Endothelial cell of umbilical vein (primary cell): ENCODE measurements around the gene DDX25. TPM values are rescaled to one million over a fixed set of nuclear protein-coding genes. Genes with fewer than 3 reads are reported as not detected.

ENCODE experiments used
- BruUV-seq: library from RNA; stranded (reverse); fragments of 400-500 nt; replicated peaks from 2 replicates; lab custom pipeline; 2021; lab: Mats Ljungman, UMichigan
- CTCF ChIA-PET: fragments of 300-600, 350-600 bp; sonication (Branson Sonifier 250); formaldehyde crosslinking; loops from one replicate; lab custom pipeline; 2021; ENCODE audit warnings: antibody characterized with exemption, inconsistent platforms; lab: Charles Lee
- POLR2A ChIA-PET: fragments of 300-600, 350-600 bp; sonication (Branson Sonifier 250); formaldehyde crosslinking; loops from one replicate; lab custom pipeline; 2021; ENCODE audit warnings: antibody characterized with exemption, inconsistent platforms; lab: Charles Lee
- DNase-seq: peaks from one replicate; pipeline ENCODE4 v3.0.0-alpha.2; 2011; ENCODE audit warnings: low read depth, low spot score
- FAIRE-seq: peaks from 2 replicates; lab custom pipeline; 2011; peaks lifted over from hg19 to GRCh38; lab: Jason Lieb, UNC
- H2AFZ ChIP-seq: 2 replicates; pipeline ENCODE4 v1.6.0; 2012; ENCODE audit warnings: low read depth, low read length, control low read depth, inconsistent platforms
- H3K27ac ChIP-seq: 2 replicates; pipeline ENCODE4 v1.5.1; 2011; ENCODE audit warnings: low read depth, mild to moderate bottlenecking, control low read depth, low read length, moderate library complexity; ENCODE audit not compliant: insufficient read depth
- H3K27me3 ChIP-seq, 2 experiments: 2 replicates each; pipeline versions ENCODE4 v1.6.0 to v1.6.1; 2011; ENCODE audit warnings: low read length in 2 of 2, mixed read lengths in 1 of 2; ENCODE audit not compliant: control insufficient read depth in 2 of 2, insufficient read depth in 2 of 2
- H3K36me3 ChIP-seq, 2 experiments: 2 replicates in 1 of 2; 3 replicates in 1 of 2; pipeline ENCODE4 v1.5.1; 2011; ENCODE audit warnings: low read length in 2 of 2, mild to moderate bottlenecking in 1 of 2, moderate library complexity in 1 of 2; ENCODE audit not compliant: control insufficient read depth in 2 of 2, insufficient read depth in 2 of 2; ENCODE audit errors: extremely low read depth in 1 of 2
- H3K4me1 ChIP-seq: 3 replicates; pipeline ENCODE4 v1.5.1; 2011; ENCODE audit warnings: mild to moderate bottlenecking, low read length; ENCODE audit not compliant: control insufficient read depth, insufficient read depth; ENCODE audit errors: extremely low read depth
- H3K4me2 ChIP-seq: 2 replicates; pipeline ENCODE4 v1.6.1; 2011; ENCODE audit warnings: low read length, control low read depth, mixed read lengths; ENCODE audit not compliant: insufficient read depth
- H3K4me3 ChIP-seq, 3 experiments: fragments of 200-600 bp in 1 of 3; sonication (generic), shearing (Covaris generic) in 1 of 3; replicated peaks in 1 of 3; 2 replicates each; pipeline ENCODE4 v1.5.1; 2011 to 2016; ENCODE audit warnings: control low read depth in 3 of 3, low read length in 3 of 3, mild to moderate bottlenecking in 2 of 3, inconsistent platforms in 1 of 3, low read depth in 1 of 3, moderate library complexity in 1 of 3; ENCODE audit not compliant: insufficient read depth in 1 of 3
- H3K79me2 ChIP-seq: 2 replicates; pipeline ENCODE4 v1.6.0; 2012; ENCODE audit warnings: low read length, inconsistent platforms; ENCODE audit not compliant: control insufficient read depth, insufficient read depth
- H3K9ac ChIP-seq: replicated peaks from 2 replicates; pipeline ENCODE3; 2011; ENCODE audit warnings: low read length, control low read depth; ENCODE audit not compliant: insufficient read depth; ENCODE audit errors: extremely low read depth
- H3K9me1 ChIP-seq: replicated peaks from 3 replicates; pipeline ENCODE4 v1.6.0; 2011; ENCODE audit warnings: mild to moderate bottlenecking, low read length; ENCODE audit not compliant: control insufficient read depth, insufficient read depth; ENCODE audit errors: extremely low read depth
- H3K9me3 ChIP-seq: replicated peaks from 2 replicates; pipeline ENCODE4 v1.5.1; 2012; ENCODE audit warnings: low read length, inconsistent platforms; ENCODE audit not compliant: control insufficient read depth, insufficient read depth
- H4K20me1 ChIP-seq: replicated peaks from 2 replicates; pipeline ENCODE3; 2011; ENCODE audit warnings: mild to moderate bottlenecking, low read length; ENCODE audit not compliant: control insufficient read depth, insufficient read depth; ENCODE audit errors: extremely low read depth
- EZH2 ChIP-seq: IDR thresholded peaks from 2 replicates; pipeline ENCODE4 v1.6.1; 2012; ENCODE audit warnings: borderline replicate concordance, low read depth, mild to moderate bottlenecking, moderate library complexity, low read length, inconsistent platforms; ENCODE audit not compliant: severe bottlenecking
- FOS ChIP-seq: IDR thresholded peaks from 2 replicates; pipeline ENCODE4 v1.6.1; 2011; ENCODE audit warnings: mild to moderate bottlenecking, low read length, moderate library complexity, borderline replicate concordance; ENCODE audit not compliant: insufficient read depth
- GATA2 ChIP-seq: IDR thresholded peaks from 2 replicates; pipeline ENCODE4 v1.7.0; 2011; ENCODE audit warnings: low read depth, mild to moderate bottlenecking, moderate library complexity, mixed read lengths, low read length; ENCODE audit not compliant: insufficient read length, insufficient read depth
- JUN ChIP-seq: IDR thresholded peaks from 2 replicates; pipeline ENCODE4 v1.6.1; 2011; ENCODE audit warnings: borderline replicate concordance, low read depth; ENCODE audit not compliant: insufficient read length, insufficient read depth
- MYC ChIP-seq: IDR thresholded peaks from one replicate; pipeline ENCODE4 v1.6.1; 2011; ENCODE audit warnings: mild to moderate bottlenecking, low read depth, low read length
- POLR2A ChIP-seq: IDR thresholded peaks from 2 replicates; pipeline ENCODE4 v1.6.1; 2012; ENCODE audit warnings: low read depth, mild to moderate bottlenecking, control low read depth, low read length
- POLR2AphosphoS5 ChIP-seq: IDR thresholded peaks from 2 replicates; pipeline ENCODE4 v1.6.1; 2012; ENCODE audit warnings: low read depth, mild to moderate bottlenecking, control low read depth, low read length, moderate library complexity; ENCODE audit not compliant: insufficient read depth
- dilution Hi-C: fragments of 300-500 bp; cut with MboI; formaldehyde crosslinking; loops from one replicate; pipeline ENCODE4 v1.15.0; 2019; ENCODE audit warnings: low sequenced_read_pairs; ENCODE audit not compliant: extremely low pct_ligation_motif_present
- intact Hi-C: fragments of 100-400 bp; cut with micrococcal nuclease; formaldehyde crosslinking; loops from one replicate; pipeline ENCODE4 v1.10.0; 2022
- polyA plus RNA-seq, 4 experiments: library from polyadenylated mRNA; depleted of rRNA in 3 of 4; stranded (reverse) in 3 of 4; unstranded in 1 of 4; fragments of >200 nt; gene quantifications; 2 replicates each; pipeline versions ENCODE4 v1.2.1 to v1.2.3, GENCODE V29; 2011 to 2012; ENCODE audit warnings: missing spikeins in 1 of 4
- total RNA-seq: library from RNA; stranded (reverse); gene quantifications from 2 replicates; pipeline ENCODE4 v1.2.3, GENCODE V29; 2021
- TF ChIP-seq, protein P1 (sequence below), 2 donors: IDR thresholded peaks; 1 replicate in 1 of 2; 2 replicates in 1 of 2; pipeline ENCODE4 v1.5.1; 2011; ENCODE audit warnings: low read length in 2 of 2, mild to moderate bottlenecking in 2 of 2, moderate library complexity in 2 of 2, control low read depth in 1 of 2, inconsistent platforms in 1 of 2, low read depth in 1 of 2; ENCODE audit not compliant: insufficient read depth in 1 of 2; ENCODE audit errors: extremely low read depth in 1 of 2
- TF ChIP-seq, protein P2 (sequence below): IDR thresholded peaks from 2 replicates; pipeline ENCODE4 v1.6.1; 2011; ENCODE audit not compliant: insufficient read depth, insufficient read length

Gene DDX25
- total and polyA plus RNA-seq, 2 donors (not counting 3 experiments of a cell fraction or from before 2014, with no cell fraction given), result not detected

DNA sequence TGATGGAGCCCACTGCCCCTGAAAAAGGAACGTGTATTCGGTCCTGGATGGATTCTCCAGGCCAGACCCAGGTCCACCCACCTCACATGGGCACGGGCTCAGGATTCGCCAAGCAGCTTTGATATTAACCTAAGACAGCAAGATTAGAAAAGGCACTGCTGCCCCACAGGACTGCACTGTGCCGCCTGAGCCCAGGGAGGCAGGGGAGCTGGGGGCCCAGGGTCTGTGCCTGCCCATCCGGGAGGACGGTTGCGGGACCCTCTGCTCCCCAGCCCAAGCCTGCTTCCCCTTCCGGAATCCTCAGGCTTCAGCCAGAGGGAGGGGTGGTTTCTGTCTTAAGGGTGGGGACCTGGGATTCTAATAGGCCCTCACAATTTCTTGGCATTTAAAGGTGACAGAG, 28.0 kb downstream of the DDX25 start:
- H3K4me3 ChIP-seq, result no peak overlapping the region
- no peaks in the 10 kb centered on the region for H3K36me3 ChIP-seq
- no peaks in the 10 kb centered on the region for H3K9me3 ChIP-seq
- H3K9ac ChIP-seq, result no peak overlapping the region
- peaks cover 0 to 2% of the 10 kb centered on the region in 2 experiments for H3K27me3 ChIP-seq
- no peak for FAIRE-seq
- H3K27ac ChIP-seq, result no peak overlapping the region
- H3K4me1 ChIP-seq, result no peaks in the 10 kb centered on the region
- intact Hi-C loops (no loop called here), dilution Hi-C loops (no loop called here)
- POLR2A ChIA-PET, result no interaction called here
- no peak for DNase-seq
- H3K9me1 ChIP-seq, result no peaks in the 10 kb centered on the region
- no peak for TF ChIP-seq GATA2
- no TSS peak for BruUV-seq
- no peak overlapping the region for H2AFZ ChIP-seq
- no peaks in the 10 kb centered on the region for H3K79me2 ChIP-seq
- CTCF ChIA-PET, result no interaction called here
- H4K20me1 ChIP-seq, result no peaks in the 10 kb centered on the region
- no peak overlapping the region for H3K4me2 ChIP-seq

DNA sequence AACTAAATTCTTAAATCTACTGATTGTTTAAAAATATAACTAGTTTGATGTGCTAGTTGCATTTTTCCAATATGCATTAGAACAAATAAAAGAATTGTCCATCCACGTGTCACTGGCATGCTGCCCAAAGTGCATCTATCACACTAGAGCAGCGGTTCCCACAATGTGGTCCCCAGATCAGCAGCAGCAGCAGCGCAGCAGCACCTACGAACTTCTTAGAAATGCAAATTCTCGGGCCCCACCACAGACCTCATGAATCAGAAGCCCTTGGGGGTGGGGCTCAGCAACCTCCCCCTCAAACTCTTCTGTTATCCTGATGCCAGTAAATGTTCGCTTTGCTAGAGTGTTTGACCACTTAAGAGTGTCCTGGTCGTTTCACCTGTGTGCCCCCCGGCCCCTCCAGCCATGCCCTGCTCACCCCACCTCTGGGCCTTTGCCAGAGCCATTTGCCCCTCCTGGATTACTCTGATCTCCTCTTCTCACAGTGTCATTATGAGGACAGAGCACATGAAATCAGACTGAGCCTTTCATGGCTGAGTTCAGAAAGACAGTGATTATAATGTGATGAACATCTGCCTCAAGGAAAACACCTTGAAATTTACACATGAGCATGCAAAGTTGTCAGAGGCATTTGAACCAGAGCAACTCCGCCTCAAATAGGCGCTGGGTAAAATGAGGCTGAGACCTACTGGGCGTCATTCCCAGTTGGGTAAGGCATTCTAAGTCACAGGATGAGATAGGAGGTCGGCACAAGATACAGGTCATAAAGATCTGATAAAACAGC, 28.9 kb downstream of the DDX25 start:
- dilution Hi-C loops, result no loop called here
- ChIA-PET CTCF (interaction anchor here (0.8 to 0.9 kb wide), 2 partner anchors 9 to 261 kb away, joined by 3 to 4 read pairs; no protein-coding TSS in a partner anchor), POLR2A (no interaction called here)
- TF ChIP-seq POLR2AphosphoS5 (no peak), POLR2A (no peak), MYC (no peak), EZH2 (no peak), JUN (no peak), GATA2 (no peak), FOS (no peak)
- TF ChIP-seq, protein P1, sequence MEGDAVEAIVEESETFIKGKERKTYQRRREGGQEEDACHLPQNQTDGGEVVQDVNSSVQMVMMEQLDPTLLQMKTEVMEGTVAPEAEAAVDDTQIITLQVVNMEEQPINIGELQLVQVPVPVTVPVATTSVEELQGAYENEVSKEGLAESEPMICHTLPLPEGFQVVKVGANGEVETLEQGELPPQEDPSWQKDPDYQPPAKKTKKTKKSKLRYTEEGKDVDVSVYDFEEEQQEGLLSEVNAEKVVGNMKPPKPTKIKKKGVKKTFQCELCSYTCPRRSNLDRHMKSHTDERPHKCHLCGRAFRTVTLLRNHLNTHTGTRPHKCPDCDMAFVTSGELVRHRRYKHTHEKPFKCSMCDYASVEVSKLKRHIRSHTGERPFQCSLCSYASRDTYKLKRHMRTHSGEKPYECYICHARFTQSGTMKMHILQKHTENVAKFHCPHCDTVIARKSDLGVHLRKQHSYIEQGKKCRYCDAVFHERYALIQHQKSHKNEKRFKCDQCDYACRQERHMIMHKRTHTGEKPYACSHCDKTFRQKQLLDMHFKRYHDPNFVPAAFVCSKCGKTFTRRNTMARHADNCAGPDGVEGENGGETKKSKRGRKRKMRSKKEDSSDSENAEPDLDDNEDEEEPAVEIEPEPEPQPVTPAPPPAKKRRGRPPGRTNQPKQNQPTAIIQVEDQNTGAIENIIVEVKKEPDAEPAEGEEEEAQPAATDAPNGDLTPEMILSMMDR (IDR thresholded peaks at IDR 0.05; ENCODE audit: extremely low read depth in 1 of 2, insufficient read depth in 1 of 2, low read depth in 1 of 2, low read length in 2 of 2), result no peak
- TF ChIP-seq, protein P2, sequence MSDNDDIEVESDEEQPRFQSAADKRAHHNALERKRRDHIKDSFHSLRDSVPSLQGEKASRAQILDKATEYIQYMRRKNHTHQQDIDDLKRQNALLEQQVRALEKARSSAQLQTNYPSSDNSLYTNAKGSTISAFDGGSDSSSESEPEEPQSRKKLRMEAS, result no peak
- Histone ChIP-seq H3K27ac (no peak overlapping the region), H3K4me3 (no peak overlapping the region), H3K9ac (no peak overlapping the region), H3K79me2 (no peaks in the 10 kb centered on the region), H3K4me2 (no peak overlapping the region), H4K20me1 (no peaks in the 10 kb centered on the region), H2AFZ (no peak overlapping the region), H3K9me3 (no peaks in the 10 kb centered on the region), H3K9me1 (no peaks in the 10 kb centered on the region), H3K4me1 (no peaks in the 10 kb centered on the region), H3K27me3 (peaks cover 0 to 2% of the 10 kb centered on the region in 2 experiments), H3K36me3 (no peaks in the 10 kb centered on the region)
- no peak for DNase-seq
- no TSS peak for BruUV-seq
- intact Hi-C loops, result no loop called here
- no peak for FAIRE-seq
